GM11168 (cell line): ENCODE results near the gene YLPM1.
"Not testable (repeated sequence)": the region's sequence is repeated elsewhere in the genome, so short reads cannot be mapped to it uniquely, and the experiment has no call there.

Experiments used
- in situ Hi-C: fragments of 300-500 bp; cut with MboI; formaldehyde crosslinking; loops from one replicate; pipeline ENCODE4 v1.12.0; 2022; ENCODE audit warnings: low sequenced_read_pairs; ENCODE audit not compliant: unreplicated experiment

Gene YLPM1

DNA sequence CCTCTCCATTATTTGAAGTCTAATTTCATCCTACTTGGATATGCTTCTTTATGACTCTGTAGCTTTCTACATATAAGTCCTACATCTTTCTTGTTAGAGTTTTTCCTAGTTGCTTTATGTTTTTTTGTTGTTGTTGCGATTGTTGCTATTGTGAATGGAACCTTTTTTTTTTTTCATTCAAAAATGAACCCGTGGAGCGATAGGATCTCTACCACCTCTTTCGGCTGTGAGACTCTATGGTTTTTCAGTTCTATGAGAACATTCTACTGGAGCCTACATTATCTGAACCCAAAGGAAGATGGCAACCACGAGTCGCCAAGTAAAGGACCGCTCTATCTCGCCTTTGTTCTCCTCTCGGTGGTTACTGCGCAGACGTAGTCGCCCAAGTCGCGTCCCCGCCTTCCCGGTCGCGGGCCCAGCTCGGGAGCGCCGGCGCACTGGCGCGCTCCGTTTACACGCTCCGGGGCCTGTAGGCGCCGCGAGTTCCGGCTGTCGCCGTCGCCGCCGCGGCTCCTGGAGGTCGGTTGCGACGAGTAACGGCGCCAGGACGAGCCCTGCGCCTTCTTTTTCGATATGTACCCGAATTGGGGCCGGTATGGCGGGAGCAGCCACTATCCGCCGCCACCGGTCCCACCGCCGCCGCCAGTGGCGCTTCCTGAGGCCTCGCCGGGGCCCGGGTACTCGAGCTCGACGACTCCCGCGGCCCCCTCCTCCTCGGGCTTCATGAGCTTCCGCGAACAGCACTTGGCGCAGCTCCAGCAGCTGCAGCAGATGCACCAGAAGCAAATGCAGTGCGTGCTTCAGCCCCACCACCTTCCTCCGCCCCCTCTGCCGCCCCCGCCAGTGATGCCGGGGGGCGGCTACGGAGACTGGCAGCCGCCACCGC, at the start of gene YLPM1:
TSS of gene YLPM1 (plus strand) at position 400 of the 886 bp plus-strand sequence. CDS start at position 574, 174 bp downstream.
- in situ Hi-C loops: no loop called here

GRCh38 chr14:74713395-74713735, 49.8 kb upstream of the YLPM1 start:
- in situ Hi-C loops: no loop called here

DNA sequence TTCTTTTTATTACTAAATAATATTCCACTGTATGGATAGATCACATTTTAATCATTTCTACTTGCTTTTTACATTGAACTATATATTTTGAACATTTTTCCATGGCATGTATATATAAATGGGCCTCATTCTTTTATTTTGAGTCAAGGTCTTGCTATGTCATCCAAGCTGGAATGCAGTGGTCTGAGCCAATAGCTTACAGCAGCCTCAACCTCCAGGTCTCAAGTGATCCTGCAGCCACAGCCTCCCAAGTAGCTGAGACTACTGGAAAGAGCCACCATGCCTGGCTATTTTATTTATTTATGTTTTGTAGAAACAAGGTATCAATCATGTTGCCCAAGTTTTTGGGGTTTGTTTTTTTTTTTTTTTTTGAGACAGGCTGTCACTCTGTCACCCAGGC, 42.6 kb upstream of the YLPM1 start:
- in situ Hi-C loops: no loop called here

- in situ Hi-C loops: no loop called here
Measured at GRCh38 chr14:74723134-74723533, 40.0 kb upstream of the YLPM1 start.

DNA sequence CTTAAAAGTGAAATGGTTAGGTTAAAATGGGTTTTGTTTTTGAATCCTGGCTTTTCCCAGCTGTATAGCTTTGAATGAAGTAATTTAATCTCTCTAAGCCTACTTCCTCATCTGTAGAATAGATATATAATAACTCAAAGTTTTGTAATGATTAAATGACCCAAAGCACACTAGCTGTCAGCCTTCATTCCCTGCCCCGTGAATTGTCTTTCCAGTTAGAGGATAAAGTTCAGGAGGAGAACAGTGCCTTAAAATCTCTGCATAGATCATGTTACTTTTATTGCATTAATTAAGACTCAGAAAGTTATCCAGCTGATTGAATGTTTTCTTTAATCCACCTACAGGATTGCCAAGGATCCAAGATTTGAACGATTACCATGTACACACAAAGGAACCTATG, 30.7 kb upstream of the YLPM1 start:
- in situ Hi-C loops: no loop called here

DNA sequence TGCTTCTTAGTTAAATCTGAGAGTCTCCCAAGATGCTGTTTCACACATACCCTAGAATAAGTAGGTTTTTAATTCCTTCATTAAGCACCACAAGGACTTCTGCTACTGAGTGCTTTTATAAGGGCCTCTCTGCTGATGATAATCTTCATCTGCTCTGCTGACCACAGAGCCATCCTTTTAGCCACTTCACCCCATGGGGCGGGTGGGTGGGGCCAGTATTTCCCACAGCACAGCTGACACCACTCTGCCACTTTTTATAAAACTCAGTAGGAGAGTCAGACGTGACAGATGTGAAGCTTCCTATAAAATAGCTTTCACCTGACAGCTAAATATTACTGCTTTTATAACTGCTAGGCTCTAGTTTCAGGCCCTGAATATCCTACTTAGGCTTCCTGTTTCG, 29.9 kb upstream of the YLPM1 start:
- in situ Hi-C loops: no loop called here

DNA sequence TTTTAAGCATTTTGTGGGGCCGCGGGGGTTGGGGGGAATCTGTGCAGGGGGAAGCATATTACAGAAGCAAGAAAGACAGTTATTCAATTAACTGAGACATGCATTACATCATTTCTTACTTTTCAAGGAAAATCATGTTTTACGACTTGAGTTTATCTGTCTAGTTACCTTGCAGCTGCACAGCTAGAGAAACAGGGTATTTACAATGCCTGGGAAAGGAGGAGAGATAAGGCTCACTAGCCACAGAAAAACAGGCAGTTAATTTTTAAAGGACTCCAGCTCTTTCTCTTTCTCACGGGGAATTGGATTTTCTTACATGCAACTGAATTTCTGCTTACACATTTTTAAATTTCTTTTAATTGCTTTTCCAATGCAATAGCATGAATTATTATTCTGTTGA, 28.0 kb upstream of the YLPM1 start:
- in situ Hi-C loops: no loop called here

DNA sequence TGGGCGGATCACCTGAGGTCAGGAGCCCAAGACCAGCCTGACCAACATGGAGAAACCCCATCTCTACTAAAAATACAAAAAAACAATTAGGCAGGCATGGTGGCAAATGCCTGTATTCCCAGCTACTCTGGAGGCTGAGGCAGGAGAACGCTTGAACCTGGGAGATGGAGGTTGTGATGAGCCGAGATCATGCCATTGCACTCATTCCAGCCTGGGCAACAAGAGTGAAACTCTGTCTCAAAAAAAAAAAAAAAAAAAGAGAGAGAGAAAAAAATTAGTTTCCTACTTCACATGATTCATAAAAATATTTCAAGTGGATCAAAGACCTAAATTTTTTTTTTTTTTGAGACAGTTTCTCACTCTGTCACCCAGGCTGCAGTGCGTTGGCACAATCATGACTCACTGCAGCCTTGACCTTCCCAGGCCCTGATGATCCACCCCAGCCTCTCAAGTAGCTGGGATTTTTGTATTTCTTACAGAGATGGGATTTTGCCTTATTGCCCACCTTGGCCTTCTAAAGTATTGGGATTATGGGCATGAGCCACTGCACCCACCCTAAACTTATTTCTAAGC, 25.3 kb upstream of the YLPM1 start:
- in situ Hi-C loops: no loop called here

- in situ Hi-C loops: no loop called here
Measured at GRCh38 chr14:74739293-74740030, 23.7 kb upstream of the YLPM1 start.

- in situ Hi-C loops: no loop called here
Measured at GRCh38 chr14:74747237-74747636, 15.9 kb upstream of the YLPM1 start.

- in situ Hi-C loops: no loop called here
Measured at GRCh38 chr14:74754157-74754556, 9.0 kb upstream of the YLPM1 start.

DNA sequence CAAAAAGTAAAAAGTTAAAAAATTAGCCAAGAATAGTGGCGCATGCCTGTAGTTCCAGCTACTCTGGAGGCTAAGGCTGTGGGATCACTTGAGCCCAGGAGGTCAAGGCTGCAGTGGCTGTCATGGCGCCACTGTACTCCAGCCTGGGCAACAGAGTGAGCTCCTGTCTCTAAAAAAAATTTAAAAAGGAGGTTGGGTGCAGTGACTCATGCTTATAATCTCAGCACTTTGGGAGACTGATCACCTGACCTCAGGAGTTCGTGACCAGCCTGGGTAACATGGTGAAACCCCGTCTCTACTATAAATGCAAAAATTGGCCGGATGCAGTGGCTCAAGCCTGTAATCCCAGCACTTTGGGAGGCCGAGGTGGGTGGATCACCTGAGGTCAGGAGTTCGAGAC, 8.2 kb upstream of the YLPM1 start:
- in situ Hi-C loops: no loop called here

GRCh38 chr14:74756326-74756725, 6.8 kb upstream of the YLPM1 start:
- in situ Hi-C loops: no loop called here

DNA sequence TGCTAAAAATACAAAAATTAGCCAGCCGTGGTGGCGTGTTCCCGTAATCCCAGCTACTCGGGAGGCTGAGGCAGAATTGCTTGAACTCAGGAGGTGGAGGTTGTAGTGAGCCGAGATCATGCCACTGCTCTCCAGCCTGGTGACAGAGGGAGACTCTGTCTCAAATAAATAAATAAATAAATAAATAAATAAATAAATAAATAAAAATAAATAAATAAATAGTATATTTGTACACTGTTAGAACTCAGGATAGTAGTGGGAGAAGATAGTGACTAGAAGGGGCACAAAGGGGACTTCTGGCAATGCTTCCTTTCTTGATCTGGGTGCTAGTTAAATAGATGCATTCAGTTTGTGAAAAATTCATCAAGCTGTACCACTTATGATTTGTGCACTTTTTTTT, 4.6 kb upstream of the YLPM1 start:
- in situ Hi-C loops: not testable (repeated sequence)

GRCh38 chr14:74763803-74764531, 851 bp downstream of the YLPM1 start:
- in situ Hi-C loops: no loop called here

GRCh38 chr14:74765721-74766120, 2.6 kb downstream of the YLPM1 start:
- in situ Hi-C loops: no loop called here

DNA sequence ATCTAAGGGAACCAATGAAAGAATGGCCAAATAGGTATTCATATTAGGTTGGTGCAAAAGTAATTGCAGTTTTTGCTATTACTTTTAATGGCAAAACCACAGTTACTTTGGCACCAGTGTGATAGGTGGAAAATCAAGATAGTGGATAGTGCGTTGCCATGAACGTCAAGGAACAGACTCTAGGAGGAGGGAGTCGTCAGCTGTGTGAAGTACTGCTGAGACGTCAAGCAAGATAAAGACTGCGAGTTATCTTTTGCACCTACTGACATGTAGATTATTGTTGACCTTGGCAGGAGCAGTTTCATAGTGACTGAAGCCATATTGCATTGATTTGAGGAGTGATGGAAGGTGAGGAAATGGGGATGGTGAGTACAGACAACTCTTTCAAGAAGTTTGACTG, 8.3 kb downstream of the YLPM1 start:
- in situ Hi-C loops: no loop called here

DNA sequence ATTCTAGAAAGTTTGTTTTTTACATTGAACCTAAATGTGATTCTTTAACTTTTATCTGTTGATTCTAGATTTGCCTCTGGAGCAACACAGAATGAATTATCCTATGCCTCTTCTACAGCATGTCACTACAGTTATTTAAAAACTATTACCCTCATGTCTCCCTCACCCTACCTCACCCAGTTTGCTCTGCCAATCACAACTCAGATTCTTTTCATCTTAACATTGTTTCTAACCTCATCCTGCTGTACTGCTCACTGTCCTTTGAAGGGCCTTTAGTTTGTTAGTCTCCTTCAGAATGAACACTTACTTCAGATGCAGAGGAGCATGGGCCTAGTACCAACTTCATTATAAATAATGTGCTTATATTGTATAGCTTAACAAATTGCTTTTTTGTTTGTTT, 21.5 kb downstream of the YLPM1 start:
- in situ Hi-C loops: no loop called here

DNA sequence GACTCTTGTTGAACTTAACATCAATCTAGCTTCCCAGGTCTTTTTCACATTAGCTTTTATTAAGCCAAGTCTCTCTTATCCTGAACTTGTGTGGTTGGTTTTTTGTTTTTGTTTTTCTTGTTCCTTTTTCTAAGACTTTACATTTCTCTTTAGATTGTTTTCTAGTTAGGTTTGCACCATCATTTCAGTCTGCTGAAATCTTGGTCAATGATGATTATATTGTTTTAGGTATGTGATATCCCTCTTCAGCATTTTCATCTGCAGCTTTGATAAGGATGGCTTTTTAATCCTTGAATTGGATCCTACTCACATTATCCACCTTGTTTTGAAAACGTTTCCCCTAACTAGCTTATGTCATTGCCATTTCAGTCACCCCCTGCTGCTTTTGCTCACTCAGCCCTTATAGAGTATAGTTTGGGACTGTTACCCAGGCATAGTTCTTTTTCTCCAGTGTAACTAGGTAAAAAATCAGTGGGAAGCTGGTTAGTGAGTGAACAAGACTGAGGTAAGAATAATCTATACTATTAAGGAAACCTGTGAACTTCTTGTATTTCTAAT, 22.0 kb downstream of the YLPM1 start:
- in situ Hi-C loops: no loop called here

GRCh38 chr14:74786796-74787315, 23.7 kb downstream of the YLPM1 start:
- in situ Hi-C loops: no loop called here
